A549 (cell line): ENCODE measurements around the gene ZNF831. TPM values are rescaled to one million over a fixed set of nuclear protein-coding genes. Genes with fewer than 3 reads are reported as not detected.

Source experiments
- ATAC-seq, 2 experiments: fragments of 200-7000 bp in 1 of 2; fragments of >200 bp in 1 of 2; cut with Nextera tagmentation in 1 of 2; cut with Tn5 transposase in 1 of 2; 3 replicates each; pipeline versions ENCODE4 v1.8.0 to v1.9.1; 2018 to 2020; ENCODE audit warnings: mild to moderate bottlenecking in 1 of 2, moderate library complexity in 1 of 2
- CTCF ChIA-PET: fragments of 300-600 bp; sonication (Branson Sonifier 250); formaldehyde crosslinking; extraction: SDS; loops from one replicate; lab custom pipeline; 2021; ENCODE audit warnings: antibody characterized with exemption, inconsistent platforms; lab: Yijun Ruan, JAX
- POLR2A ChIA-PET: fragments of 350-600 bp; formaldehyde crosslinking; extraction: SDS; loops from one replicate; lab custom pipeline; 2021; ENCODE audit warnings: antibody characterized with exemption, inconsistent platforms; lab: Yijun Ruan, JAX
- DNase-seq, 2 experiments: peaks; one replicate each; pipeline versions ENCODE4 v3.0.0 to v3.0.0-alpha.2; 2011 to 2016; ENCODE audit warnings: low read depth in 1 of 2, low spot score in 1 of 2
- FAIRE-seq: peaks from 2 replicates; lab custom pipeline; 2011; peaks lifted over from hg19 to GRCh38; lab: Jason Lieb, UNC
- H3K27ac ChIP-seq, 2 experiments: fragments of >200 bp; sonication (Bioruptor Twin); formaldehyde crosslinking; 3 replicates each; pipeline ENCODE4 v1.5.1; 2016 to 2017
- H3K4me1 ChIP-seq: fragments of >200 bp; sonication (Bioruptor Twin); formaldehyde crosslinking; 3 replicates; pipeline ENCODE4 v1.6.1; 2016
- H3K4me2 ChIP-seq: fragments of >200 bp; sonication (Bioruptor Twin); formaldehyde crosslinking; 3 replicates; pipeline ENCODE4 v1.6.1; 2016
- H3K4me3 ChIP-seq: fragments of >200 bp; sonication (Bioruptor Twin); formaldehyde crosslinking; 3 replicates; pipeline ENCODE4 v1.5.1; 2016
- H3K9me3 ChIP-seq: fragments of >200 bp; sonication (Bioruptor Twin); formaldehyde crosslinking; 3 replicates; pipeline ENCODE4 v1.6.1; 2016
- BHLHE40 ChIP-seq: IDR thresholded peaks from 2 replicates; pipeline ENCODE4 v1.6.1; 2012; ENCODE audit warnings: low read depth, low read length, inconsistent platforms
- CBX8 ChIP-seq: fragments of 200-600 bp; sonication (generic); IDR thresholded peaks from 2 replicates; pipeline ENCODE4 v1.6.1; 2016
- CHD2 ChIP-seq: fragments of 150-350 bp; IDR thresholded peaks from 2 replicates; pipeline ENCODE4 v1.6.1; 2014; ENCODE audit warnings: low read length; ENCODE audit not compliant: partially characterized antibody
- CHD4 ChIP-seq: fragments of 200-600 bp; sonication (generic); IDR thresholded peaks from 2 replicates; pipeline ENCODE4 v1.6.1; 2016; ENCODE audit warnings: antibody characterized with exemption, mild to moderate bottlenecking, borderline replicate concordance
- FOSB ChIP-seq: fragments of 250-450 bp; sonication (Bioruptor Pico); IDR thresholded peaks from 2 replicates; pipeline ENCODE4 v1.5.0; 2020; ENCODE audit warnings: mild to moderate bottlenecking, moderate library complexity
- KDM5A ChIP-seq: fragments of 200-600 bp; sonication (generic); IDR thresholded peaks from 2 replicates; pipeline ENCODE4 v1.6.1; 2016; ENCODE audit warnings: antibody characterized with exemption, mild to moderate bottlenecking
- MAFK ChIP-seq: fragments of 450-650 bp; IDR thresholded peaks from 2 replicates; pipeline ENCODE4 v1.6.1; 2014; ENCODE audit not compliant: partially characterized antibody
- MAZ ChIP-seq: fragments of 150-350 bp; IDR thresholded peaks from 2 replicates; pipeline ENCODE4 v1.6.1; 2014; ENCODE audit warnings: antibody characterized with exemption, low read depth, low read length, borderline replicate concordance
- MYC ChIP-seq: IDR thresholded peaks from 2 replicates; pipeline ENCODE4 v1.6.1; 2012; ENCODE audit warnings: mild to moderate bottlenecking, inconsistent platforms, low read length, improper control_type of control experiment, borderline replicate concordance
- NFE2L2 ChIP-seq: fragments of 150-350 bp; conservative IDR thresholded peaks from 2 replicates; pipeline ENCODE4 v1.6.1; 2014; ENCODE audit warnings: low read length
- RNF2 ChIP-seq: fragments of 200-600 bp; sonication (generic); IDR thresholded peaks from 2 replicates; pipeline ENCODE4 v1.6.1; 2016; ENCODE audit warnings: low read depth, mild to moderate bottlenecking, antibody characterized with exemption, moderate library complexity, borderline replicate concordance
- ZNF302 ChIP-seq: fragments of 250-450 bp; sonication (Bioruptor Pico); IDR thresholded peaks from 2 replicates; pipeline ENCODE4 v1.9.0; 2021; ENCODE audit warnings: inconsistent platforms, mild to moderate bottlenecking, moderate library complexity
- WGBS: methylation state at CpG from one replicate; pipeline ENCODE4 v1.1.6; 2017; ENCODE audit errors: missing lambda C conversion rate; 5-methylcytosine and 5-hydroxymethylcytosine counted together
- polyA plus RNA-seq, 4 experiments: library from polyadenylated mRNA; depleted of rRNA in 3 of 4; stranded (reverse); fragments of >200 nt; fragmentation: RNase III in 1 of 4; extraction: RNeasy Plus Mini Kit Qiagen cat#74134 plus additional on column Dnase treatment in 1 of 4; gene quantifications; 2 replicates in 3 of 4; 3 replicates in 1 of 4; pipeline ENCODE4 v1.2.3, GENCODE V29; 2011 to 2017
- TF ChIP-seq, protein P1 (sequence below): fragments of 150-350 bp; IDR thresholded peaks from 2 replicates; pipeline ENCODE4 v1.6.1; 2014; ENCODE audit warnings: low read depth, mild to moderate bottlenecking, low read length
- TF ChIP-seq, protein P2 (sequence below): fragments of 250-450 bp; sonication (Bioruptor Pico); IDR thresholded peaks from 2 replicates; pipeline ENCODE4 v1.5.0; 2020; ENCODE audit warnings: low read depth, mild to moderate bottlenecking, moderate library complexity
- TF ChIP-seq, protein P3 (sequence below): fragments of 450-650 bp; IDR thresholded peaks from 2 replicates; pipeline ENCODE4 v1.6.1; 2014; ENCODE audit warnings: antibody characterized with exemption
- TF ChIP-seq, protein P4 (sequence below): fragments of >200 bp; sonication (Bioruptor Twin); formaldehyde crosslinking; IDR thresholded peaks from 3 replicates; pipeline ENCODE4 v1.5.1; 2016
- TF ChIP-seq, protein P5 (sequence below): fragments of >200 bp; sonication (Bioruptor Twin); formaldehyde crosslinking; IDR thresholded peaks from 2 replicates; pipeline ENCODE4 v1.6.1; 2016
- TF ChIP-seq, protein P6 (sequence below): IDR thresholded peaks from 2 replicates; pipeline ENCODE4 v1.6.1; 2012
- TF ChIP-seq, protein P7 (sequence below): fragments of 200-600 bp; sonication (generic); IDR thresholded peaks from 2 replicates; pipeline ENCODE4 v1.6.1; 2016; ENCODE audit warnings: antibody characterized with exemption, mild to moderate bottlenecking, moderate library complexity

The ZNF831 gene
- polyA plus RNA-seq, 2 of the 4 experiments (the other 2 are of a cell fraction) = not detected

DNA sequence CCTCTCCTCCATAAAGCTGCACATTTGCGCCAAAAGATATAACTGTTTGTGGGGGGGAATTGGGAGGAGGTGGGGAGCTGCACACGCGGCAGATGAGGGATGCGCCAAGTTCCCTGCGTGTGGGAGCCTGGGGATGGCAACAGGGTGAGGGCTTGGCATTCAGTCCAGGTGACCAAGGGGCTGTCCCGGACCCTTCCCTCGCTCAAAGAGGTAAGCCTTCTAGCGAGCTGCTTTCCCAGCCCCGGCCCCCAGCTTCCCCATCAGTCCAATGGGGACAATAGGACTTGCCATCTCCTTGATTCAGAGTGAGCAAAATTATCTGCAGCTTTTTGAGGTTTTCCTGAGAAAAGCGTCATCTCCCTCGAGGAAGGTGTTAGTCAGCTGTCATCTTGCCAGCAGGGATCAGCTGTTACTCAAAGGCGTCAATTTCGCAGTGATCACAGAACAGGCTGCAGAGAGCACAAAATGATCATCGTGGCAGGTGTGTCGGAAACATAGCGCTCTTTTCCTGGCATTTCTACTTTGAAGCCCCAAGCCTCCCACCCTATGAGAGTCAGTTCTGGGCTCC is 21.3 kb downstream of the ZNF831 start:
- no peak overlapping the region for H3K4me2 ChIP-seq
- H3K27ac ChIP-seq = no peak overlapping the region
- no peaks in the 10 kb centered on the region for H3K4me1 ChIP-seq
- FAIRE-seq = no peak
- 48% methylated on average over 14 of the region's 16 CpGs for WGBS
- CTCF ChIA-PET = interaction anchor here (1.1 kb wide), 1 partner anchor 38 kb away, joined by 3 read pairs; no protein-coding TSS in a partner anchor
- TF ChIP-seq MYC = no peak
- no peak for TF ChIP-seq CHD2
- TF ChIP-seq, protein P1, sequence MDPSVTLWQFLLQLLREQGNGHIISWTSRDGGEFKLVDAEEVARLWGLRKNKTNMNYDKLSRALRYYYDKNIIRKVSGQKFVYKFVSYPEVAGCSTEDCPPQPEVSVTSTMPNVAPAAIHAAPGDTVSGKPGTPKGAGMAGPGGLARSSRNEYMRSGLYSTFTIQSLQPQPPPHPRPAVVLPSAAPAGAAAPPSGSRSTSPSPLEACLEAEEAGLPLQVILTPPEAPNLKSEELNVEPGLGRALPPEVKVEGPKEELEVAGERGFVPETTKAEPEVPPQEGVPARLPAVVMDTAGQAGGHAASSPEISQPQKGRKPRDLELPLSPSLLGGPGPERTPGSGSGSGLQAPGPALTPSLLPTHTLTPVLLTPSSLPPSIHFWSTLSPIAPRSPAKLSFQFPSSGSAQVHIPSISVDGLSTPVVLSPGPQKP = no peak
- TF ChIP-seq, all 56 proteins: peak for 0
- ATAC-seq = no peak
- Histone ChIP-seq H3K4me3 (no peak overlapping the region), H3K9me3 (0 out of 3 replicates have a peak, but pooled peaks cover 3% of the 10 kb centered on the region)
- DNase-seq = no peak
- POLR2A ChIA-PET = no interaction called here

DNA sequence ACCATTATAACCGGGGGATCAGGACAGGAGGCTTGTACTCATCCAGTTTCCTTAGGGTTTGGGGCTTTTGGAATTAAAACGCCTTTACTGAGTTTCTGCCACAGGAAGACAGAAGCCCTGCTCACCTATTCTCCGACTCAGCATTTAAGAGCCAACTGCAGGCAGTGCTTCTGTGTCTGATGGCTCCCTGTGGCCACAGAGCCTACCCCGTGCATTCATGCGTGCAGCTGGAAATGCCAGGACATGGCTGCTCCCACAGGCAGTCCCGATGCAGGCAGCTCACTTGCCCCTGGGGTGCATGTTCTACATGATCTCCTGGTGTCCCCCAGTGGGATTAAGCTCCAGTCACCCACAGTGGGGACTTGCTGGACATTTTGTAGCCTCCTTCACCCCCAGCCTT is 22.2 kb downstream of the ZNF831 start:
- H3K4me2 ChIP-seq = no peak overlapping the region
- POLR2A ChIA-PET = no interaction called here
- FAIRE-seq (no peak), DNase-seq (no peak)
- WGBS = 21% methylated on average over 6 of the region's 6 CpGs
- CTCF ChIA-PET = interaction anchor here (1.0 kb wide), 1 partner anchor 9 kb away, joined by 3 read pairs; no protein-coding TSS in a partner anchor
- no peak overlapping the region for H3K27ac ChIP-seq
- TF ChIP-seq, protein P2, sequence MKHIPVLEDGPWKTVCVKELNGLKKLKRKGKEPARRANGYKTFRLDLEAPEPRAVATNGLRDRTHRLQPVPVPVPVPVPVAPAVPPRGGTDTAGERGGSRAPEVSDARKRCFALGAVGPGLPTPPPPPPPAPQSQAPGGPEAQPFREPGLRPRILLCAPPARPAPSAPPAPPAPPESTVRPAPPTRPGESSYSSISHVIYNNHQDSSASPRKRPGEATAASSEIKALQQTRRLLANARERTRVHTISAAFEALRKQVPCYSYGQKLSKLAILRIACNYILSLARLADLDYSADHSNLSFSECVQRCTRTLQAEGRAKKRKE (CRISPR knock-in tag) = no peak
- TF ChIP-seq MAFK (no peak), KDM5A (no peak), RNF2 (no peak), FOSB (CRISPR knock-in tag) (no peak), CHD4 (no peak), NFE2L2 (no peak), ZNF302 (CRISPR knock-in tag) (no peak), MAZ (no peak), CBX8 (no peak), BHLHE40 (no peak)
- TF ChIP-seq, protein P3, sequence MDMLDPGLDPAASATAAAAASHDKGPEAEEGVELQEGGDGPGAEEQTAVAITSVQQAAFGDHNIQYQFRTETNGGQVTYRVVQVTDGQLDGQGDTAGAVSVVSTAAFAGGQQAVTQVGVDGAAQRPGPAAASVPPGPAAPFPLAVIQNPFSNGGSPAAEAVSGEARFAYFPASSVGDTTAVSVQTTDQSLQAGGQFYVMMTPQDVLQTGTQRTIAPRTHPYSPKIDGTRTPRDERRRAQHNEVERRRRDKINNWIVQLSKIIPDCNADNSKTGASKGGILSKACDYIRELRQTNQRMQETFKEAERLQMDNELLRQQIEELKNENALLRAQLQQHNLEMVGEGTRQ = no peak
- TF ChIP-seq, protein P4, sequence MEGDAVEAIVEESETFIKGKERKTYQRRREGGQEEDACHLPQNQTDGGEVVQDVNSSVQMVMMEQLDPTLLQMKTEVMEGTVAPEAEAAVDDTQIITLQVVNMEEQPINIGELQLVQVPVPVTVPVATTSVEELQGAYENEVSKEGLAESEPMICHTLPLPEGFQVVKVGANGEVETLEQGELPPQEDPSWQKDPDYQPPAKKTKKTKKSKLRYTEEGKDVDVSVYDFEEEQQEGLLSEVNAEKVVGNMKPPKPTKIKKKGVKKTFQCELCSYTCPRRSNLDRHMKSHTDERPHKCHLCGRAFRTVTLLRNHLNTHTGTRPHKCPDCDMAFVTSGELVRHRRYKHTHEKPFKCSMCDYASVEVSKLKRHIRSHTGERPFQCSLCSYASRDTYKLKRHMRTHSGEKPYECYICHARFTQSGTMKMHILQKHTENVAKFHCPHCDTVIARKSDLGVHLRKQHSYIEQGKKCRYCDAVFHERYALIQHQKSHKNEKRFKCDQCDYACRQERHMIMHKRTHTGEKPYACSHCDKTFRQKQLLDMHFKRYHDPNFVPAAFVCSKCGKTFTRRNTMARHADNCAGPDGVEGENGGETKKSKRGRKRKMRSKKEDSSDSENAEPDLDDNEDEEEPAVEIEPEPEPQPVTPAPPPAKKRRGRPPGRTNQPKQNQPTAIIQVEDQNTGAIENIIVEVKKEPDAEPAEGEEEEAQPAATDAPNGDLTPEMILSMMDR = no peak
- TF ChIP-seq, protein P5, sequence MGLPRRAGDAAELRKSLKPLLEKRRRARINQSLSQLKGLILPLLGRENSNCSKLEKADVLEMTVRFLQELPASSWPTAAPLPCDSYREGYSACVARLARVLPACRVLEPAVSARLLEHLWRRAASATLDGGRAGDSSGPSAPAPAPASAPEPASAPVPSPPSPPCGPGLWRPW = no peak
- TF ChIP-seq, protein P6, sequence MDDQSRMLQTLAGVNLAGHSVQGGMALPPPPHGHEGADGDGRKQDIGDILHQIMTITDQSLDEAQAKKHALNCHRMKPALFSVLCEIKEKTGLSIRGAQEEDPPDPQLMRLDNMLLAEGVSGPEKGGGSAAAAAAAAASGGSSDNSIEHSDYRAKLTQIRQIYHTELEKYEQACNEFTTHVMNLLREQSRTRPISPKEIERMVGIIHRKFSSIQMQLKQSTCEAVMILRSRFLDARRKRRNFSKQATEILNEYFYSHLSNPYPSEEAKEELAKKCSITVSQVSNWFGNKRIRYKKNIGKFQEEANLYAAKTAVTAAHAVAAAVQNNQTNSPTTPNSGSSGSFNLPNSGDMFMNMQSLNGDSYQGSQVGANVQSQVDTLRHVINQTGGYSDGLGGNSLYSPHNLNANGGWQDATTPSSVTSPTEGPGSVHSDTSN = no peak
- TF ChIP-seq, protein P7, sequence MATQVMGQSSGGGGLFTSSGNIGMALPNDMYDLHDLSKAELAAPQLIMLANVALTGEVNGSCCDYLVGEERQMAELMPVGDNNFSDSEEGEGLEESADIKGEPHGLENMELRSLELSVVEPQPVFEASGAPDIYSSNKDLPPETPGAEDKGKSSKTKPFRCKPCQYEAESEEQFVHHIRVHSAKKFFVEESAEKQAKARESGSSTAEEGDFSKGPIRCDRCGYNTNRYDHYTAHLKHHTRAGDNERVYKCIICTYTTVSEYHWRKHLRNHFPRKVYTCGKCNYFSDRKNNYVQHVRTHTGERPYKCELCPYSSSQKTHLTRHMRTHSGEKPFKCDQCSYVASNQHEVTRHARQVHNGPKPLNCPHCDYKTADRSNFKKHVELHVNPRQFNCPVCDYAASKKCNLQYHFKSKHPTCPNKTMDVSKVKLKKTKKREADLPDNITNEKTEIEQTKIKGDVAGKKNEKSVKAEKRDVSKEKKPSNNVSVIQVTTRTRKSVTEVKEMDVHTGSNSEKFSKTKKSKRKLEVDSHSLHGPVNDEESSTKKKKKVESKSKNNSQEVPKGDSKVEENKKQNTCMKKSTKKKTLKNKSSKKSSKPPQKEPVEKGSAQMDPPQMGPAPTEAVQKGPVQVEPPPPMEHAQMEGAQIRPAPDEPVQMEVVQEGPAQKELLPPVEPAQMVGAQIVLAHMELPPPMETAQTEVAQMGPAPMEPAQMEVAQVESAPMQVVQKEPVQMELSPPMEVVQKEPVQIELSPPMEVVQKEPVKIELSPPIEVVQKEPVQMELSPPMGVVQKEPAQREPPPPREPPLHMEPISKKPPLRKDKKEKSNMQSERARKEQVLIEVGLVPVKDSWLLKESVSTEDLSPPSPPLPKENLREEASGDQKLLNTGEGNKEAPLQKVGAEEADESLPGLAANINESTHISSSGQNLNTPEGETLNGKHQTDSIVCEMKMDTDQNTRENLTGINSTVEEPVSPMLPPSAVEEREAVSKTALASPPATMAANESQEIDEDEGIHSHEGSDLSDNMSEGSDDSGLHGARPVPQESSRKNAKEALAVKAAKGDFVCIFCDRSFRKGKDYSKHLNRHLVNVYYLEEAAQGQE = no peak
- TF ChIP-seq, all 56 proteins: peak for 0
- no peaks in the 10 kb centered on the region for H3K4me1 ChIP-seq
- H3K4me3 ChIP-seq = no peak overlapping the region
- no peak; a peak in 1 of 6 replicates for ATAC-seq
- 0 out of 3 replicates have a peak, but pooled peaks cover 3% of the 10 kb centered on the region for H3K9me3 ChIP-seq
